ENCODE measurements around the gene XPR1.

Gene XPR1

DNA sequence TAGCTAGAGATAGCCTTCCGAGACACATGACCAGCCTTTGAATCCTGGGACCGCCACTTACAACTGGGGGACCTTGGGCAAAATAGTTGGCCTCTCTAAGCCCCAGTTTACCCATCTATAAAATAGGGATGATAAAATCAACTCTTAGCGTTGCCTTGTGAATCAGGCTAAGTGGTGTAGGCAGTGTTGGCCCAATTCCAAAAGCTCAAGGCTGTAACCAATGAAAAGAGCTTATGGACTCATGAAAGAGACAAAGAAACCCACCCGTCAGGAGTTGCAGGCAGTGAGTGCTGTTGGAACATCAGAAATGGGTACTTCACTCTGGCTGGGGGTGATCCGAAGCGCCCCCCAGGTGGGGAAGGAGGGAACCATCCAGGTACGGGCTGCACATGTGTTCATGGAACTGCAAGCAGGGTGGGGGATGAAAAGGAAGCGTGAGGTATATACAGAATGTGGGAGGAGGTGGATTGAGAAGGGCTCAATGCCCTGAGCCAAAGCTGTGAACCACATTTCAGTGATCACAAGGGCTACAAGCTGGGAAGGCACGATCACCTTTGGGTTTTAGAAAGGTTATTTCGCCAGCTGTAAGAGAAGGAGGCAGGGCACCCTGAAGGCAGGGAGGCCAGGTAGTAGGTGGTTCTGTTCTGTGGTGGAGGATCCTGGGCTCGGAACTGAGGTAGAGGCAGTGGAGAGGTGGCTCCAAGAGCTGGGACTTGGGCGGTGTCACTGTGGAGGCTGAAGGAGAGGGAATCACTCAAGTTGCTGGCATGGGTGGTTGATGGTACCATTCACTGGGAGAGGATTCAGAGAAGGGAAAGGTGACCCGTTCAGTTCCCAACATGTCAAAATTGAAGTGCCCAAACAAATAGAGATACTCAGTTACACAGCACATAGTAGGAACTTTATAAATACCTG is 269.5 kb downstream of the XPR1 start:
- no peak for DNase-seq

DNA sequence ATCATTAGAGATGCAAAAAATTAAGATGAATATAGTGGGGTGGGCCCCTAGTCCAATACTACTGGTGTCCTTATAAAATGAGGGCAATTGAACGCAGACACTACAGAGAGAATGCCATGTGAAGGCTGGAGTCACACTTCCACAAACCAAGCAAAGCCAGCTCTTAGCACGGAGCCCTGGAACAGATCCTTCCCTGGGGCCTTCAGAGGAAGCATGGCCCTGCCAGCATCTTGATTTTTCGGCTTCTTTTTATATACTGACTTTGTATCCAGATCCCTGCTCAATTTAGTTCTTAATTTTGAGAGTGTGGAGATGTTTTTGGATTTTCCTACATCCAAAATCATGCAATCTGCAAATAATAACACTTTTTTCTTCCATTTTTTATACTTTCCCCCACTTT is 270.7 kb downstream of the XPR1 start:
- no peak for DNase-seq

DNA sequence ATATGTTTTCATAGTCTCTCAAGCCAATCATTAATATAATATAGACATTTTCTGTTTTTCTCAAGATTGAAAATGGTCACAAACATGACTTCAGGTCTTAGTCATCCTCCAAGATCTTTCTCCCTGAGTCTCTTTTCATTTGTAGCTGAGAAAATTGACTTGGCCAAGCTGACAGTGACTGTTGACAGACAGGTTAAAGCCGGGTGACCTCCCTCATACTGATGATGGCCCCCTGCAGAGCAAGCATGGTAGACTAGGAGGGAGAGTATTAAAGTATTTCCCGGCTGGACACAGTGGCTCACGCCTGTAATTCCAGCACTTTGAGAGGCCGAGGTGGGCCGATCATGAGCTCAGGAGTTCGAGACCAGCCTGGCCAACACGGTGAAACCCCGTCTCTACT is 274.1 kb downstream of the XPR1 start:
- DNase-seq: no peak

DNA sequence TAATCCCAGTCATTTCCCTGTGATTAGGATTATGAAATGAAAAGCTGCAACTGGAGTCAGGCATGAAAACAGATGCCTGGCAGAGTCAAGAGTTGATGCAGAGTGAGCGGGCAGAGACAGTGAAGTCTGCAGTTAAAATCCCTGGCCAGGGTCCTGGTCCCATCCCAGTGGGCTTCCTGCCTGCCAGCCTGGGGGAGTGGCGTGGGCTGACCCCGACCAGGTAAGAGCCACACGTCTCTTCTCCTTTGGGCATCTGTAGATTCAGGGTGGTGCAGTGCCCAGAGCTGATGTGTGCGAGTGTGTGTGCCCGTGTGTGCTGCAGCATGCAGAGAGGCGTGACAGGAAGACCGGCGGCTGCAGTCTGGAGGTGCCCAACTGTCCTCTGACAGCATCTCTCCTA is 274.7 kb downstream of the XPR1 start:
- no peak for DNase-seq

DNA sequence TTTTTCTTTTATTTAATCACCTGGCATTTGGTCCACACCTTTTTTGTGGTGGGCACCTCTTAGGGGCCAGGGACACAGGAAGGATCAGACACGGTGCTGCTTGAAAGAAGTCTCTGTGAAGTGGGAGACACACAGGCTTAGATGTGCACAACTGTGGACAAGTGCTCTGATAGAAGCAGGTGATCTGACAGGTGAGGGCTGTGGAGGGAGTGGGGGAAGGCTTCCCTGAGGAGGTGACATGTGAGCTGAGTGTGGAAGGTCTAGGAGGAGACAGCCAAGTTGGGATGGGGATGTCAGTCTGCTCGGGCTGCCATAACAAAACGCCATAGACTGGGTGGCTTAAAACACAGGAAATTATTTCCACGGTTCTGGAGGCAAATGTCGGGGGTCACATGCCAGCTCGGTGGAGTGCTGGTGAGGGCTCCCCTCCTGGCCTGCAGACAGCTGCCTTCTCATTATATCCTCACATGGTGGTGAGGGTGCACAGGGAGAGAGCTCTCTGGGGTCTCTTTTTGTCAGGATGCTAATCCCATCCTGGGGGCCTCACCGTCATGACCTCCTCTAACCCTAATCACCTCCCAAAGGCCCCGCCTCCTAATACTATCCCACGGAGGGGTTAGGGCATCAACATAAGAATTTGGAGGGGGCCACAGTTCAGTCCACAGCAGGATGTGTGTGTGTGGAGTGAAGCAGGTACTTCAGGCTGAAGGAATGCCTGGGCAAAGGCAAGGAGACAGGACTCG is 275.7 kb downstream of the XPR1 start:
- no peak for DNase-seq

DNA sequence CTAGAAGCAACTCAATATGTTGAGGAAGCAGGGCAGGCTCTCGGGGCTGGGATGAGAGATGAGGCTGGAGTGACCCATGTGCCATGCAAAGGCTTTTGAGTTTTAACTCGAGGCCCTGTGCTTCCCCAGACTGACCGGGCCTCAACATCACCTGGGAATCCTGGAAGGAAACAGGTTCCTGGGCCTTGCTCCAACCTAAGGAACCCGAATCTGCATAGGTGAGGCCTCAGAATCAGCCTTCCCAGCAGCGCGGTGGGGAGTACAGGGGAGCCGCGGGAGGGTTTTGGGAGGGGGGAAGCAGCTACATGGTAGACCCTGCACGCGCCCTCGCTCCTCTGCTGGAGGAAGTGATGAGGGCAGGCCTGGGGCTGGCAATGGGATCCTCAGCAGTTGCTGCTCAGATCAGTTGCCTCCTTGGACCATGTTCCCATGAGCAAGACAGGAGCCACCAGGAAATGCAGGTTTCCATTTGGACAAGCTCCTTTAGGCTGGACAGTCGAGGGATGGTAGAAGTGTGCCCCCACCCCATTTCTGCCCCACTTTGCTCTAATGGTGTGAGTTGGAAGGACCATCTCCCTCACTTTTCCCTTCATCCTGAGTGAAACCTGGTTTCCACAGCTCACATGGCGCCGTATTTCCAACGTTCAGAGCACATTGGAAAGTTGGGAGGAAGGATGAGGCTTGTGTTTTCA is 276.4 kb downstream of the XPR1 start:
- no peak for DNase-seq

DNA sequence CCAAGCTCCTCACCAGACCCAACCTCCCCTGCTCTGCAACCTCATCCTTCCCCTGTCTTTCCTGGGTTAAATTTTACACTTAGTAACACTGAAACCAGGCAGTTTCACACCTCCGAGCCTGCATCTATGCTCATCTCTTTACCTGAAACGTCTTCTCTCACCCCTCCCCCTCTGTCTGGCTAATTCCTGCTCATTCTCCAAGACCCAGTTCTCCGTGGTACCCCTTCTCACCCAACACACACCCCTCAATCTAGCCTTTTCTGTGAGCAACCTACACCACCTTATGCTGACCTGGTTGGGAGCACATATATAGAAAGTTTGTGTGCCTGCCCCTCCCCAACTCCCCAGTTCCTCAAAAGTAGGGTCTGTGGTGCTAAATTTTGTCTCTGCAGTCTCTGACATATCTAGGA is 277.2 kb downstream of the XPR1 start:
- no peak for DNase-seq

DNA sequence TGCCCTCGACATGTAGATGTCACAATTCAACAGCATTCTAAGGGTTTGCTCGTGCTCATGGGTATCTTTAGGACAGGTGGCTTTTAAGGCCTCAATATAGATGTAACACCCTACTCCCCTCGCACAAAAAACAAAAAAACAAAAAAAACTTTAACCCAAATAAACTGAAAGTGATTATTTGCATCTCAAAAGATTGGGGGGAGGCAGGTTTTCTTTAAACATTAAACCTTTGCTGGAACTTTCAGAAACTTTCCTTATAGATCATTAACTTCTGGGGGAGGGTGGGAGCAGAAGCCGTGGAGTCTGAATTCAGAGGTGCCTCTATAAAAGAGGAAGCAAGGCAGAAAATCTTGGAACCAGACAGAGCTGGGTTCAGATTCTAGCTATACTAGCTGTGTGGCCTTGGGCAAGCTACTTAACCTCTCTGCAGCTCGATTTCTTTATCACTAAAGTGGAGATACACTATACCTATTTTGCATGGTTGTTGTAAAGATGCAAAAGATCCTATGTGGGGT is 277.7 kb downstream of the XPR1 start:
- no peak for DNase-seq

DNA sequence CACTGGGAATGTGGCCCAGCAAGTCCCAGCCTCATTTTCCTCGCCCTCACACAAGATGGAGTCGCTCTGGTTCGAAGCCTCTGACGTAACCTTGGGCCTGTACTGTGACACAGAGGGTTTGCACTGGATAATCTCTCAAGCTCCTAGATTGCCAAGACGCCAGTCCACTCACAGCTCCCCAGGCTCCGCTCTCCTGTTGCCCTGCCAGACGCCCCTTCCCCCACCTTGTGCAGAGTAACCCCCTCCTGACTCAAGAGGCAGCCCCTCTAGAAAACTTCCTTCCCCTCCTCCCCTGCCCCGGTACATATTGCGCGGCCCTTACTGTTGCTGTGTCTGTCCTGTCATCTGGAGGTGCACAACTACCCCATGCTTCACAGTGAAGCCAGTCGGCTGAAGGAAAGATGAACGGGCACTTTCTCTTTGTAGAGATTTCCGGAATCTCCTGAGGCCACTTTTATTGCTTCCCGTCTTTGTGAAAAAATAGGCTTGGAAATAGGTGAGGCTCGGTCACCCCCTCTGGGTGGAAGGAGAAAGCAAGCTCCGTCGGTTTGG is 279.9 kb downstream of the XPR1 start:
- DNase-seq: no peak

DNA sequence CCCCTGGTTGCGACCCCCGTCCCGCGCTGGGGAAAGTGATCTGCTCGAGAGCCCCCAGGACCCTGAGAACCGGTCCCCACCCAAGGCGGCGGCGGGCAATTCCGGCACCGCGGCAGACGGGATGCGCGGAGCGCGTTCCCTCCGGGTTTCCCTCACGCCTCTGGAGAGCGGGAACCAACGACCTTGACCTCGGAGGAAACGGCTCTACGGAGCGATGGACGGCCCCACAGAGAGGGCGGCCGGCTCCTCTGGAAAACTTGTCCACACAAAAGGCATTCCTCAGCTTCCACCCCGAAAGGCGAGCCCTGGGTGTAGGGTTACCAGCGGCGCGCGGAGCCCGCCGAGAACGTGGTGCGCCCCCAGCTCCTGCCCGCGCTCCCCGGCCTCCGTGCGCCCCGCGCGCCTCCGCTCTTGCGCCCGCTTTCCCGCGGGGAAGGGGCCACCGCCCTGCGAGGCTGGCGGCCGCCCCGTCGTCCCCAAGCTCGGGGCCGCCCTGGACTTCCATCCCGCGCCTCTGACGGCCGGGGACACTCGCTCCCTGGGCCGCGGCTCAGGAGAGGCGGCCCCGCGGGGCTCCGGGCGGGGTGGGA is 280.5 kb downstream of the XPR1 start:
- DNase-seq: no peak

DNA sequence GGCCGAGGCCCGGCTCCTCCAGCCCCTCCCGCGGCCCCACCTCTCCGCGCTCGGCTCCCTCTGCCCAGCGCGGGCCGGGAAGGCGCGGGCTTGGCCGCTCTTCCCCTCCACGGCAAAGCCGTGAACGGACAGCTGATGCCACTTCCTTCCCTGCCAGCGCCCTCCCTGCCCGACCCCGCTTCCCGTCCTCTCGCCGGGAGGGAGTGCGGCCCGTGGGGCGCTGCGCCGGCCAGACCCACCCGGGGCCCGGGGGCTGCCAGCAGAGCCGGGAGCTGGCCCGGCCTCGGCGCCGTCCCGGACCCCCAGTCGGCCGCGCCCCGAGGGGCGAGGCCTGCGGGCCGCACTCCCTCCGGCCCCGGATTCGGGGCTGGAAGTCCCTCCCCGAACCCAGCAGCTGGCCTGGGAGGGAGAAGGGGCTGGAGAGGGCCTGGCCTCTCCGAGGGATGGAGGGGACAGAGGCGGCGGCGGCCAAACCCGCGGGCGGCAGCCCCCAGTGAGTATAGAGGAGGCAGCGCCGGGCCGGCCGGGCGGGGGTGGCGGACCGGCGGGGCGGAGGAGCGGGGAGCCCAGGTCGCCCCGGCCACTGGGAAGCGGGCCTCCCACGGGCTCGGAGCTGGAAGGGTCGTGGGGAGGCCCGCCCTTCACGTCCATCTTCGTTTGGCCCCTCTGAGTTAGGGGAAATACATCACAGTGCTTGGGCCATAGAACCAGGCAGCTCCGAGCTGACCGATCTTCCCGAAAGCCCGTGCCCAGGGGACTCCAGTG is 281.2 kb downstream of the XPR1 start, which contains the start of gene KIAA1614:
TSS of gene KIAA1614 (plus strand) at position 97 of the 765 bp plus-strand sequence. CDS start at position 444, 347 bp downstream.
- DNase-seq: no peak

DNA sequence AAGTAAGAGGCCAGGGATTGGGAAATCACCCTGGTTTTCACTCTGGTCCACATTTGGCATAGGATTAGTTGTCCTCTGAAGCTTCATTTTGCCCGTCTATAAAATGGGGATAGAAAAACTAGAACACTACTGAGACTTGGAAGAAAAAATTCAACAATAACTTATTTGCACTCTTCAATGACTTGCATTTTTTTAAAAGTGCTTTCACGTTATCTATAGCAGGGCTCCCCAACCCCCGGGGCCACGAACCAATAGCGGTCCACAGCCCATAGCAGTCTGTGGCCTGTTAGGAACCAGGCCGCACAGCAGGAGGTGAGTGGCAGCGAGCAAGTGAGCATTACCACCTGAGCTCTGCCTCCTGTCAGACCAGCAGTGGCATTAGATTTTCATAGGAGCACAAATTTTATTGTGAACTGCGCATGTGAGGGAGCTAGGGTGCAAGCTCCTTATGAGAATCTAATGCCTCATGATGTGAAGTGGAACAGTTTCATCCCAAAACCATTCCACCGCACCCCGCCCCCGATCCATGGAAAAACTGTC is 283.7 kb downstream of the XPR1 start:
- no peak for DNase-seq

DNA sequence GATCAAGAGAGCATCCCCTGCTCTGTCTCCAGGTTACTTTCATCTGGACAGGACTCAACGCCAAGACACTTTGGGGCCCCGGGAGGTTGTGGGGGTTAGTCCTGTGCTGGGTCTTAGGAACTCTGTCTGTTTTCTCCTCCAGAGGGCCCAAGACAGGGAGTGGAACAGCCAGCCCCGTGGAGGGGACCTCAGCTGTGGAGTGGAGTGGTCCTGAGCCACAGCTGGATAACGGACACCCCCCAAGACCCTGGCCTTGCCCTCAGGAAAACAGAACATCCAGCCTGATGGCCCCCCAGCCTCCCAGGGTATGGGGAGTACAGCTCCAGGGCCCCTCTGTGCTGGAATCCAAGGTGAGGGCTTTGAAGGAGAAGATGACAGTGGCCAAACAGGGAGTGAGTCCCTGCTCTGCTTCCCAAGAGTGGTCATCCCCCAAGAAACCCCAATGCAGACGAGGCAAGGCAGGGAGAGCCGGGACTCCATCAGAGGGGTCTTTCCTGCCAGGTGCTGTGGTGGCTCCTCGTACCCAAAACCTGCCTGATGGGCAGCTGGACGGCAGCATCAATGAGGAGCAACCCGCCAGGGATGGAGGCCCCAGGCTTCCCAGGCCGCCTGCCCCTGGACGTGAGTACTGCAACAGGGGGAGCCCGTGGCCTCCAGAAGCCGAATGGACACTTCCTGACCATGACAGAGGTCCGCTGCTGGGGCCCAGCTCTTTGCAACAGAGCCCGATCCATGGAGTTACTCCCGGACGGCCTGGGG is 284.4 kb downstream of the XPR1 start:
- DNase-seq: no peak

DNA sequence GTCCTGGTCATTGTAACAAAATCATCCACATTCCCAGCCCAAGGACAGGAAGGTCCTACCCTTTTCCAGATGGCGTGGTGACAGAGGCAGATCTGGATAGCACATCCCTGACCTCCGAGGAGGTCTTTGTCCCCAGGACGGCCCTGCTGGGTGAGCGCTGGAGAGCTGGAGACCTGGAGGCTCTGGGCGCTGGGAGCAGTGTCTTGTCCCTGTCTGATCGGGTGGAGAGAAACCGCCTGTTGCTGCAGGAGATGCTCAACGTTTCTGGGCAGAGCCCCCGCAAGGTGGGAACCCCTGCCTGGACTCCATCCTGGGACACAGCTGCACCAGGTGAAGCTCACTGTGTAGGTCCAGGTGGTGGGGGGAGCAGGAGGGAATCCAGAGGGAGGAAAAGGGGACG is 284.9 kb downstream of the XPR1 start:
- DNase-seq: no peak

DNA sequence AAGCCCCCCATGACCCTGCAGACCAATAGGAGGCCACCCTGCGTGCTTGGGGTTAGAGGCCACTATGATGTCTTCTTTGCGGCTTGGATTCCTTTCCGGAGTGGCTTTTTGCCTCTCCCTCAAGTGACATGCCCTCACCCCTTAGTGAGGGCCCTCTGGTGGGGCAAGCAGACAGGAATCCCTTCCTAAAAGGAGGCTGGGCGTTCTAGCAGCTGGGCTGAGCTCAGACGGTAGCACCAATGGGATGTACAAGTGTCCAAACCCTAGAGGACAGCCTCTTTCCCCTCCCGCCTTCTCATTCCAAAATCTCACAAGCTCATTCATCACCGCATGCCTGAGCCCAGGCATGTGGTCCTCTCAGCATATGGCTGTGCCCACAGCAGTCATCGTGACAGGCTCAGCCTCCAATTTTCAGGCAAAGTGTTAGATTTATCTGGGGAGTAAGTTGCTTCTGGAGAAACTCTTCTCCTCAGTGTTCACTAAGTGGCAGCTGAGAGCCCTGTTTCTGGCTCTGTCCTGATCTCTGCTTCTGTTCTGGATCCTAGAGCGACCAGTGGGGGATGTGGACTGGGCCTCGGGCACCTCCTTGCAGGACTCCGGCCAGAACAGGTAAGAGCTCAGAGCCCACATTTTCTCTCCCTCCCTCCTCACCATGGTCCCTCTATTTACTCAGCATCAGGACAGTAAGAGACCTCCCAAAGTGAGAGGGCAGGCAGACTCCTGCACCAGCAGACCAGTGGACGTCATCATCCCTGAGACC is 285.7 kb downstream of the XPR1 start:
- no peak for DNase-seq

DNA sequence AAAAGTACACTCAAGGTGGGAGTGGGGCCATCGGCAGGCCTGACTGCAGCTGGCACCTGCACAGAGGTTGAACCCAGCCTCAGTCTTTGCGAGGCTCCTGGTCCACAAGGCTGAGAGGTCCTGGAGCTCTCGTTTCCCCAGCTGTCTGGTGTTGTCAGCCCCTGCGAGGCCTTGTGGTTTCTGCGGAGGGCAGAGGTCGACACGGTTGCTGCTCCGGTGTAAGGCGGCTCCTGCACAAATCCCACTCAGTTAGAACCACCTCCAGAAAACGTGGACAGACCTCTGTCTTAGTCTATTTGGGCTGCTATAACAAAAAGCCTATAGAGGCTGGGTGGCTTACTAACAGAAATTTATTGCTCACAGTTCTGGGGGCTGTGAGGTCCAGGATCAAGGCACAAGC is 286.7 kb downstream of the XPR1 start:
- no peak for DNase-seq

DNA sequence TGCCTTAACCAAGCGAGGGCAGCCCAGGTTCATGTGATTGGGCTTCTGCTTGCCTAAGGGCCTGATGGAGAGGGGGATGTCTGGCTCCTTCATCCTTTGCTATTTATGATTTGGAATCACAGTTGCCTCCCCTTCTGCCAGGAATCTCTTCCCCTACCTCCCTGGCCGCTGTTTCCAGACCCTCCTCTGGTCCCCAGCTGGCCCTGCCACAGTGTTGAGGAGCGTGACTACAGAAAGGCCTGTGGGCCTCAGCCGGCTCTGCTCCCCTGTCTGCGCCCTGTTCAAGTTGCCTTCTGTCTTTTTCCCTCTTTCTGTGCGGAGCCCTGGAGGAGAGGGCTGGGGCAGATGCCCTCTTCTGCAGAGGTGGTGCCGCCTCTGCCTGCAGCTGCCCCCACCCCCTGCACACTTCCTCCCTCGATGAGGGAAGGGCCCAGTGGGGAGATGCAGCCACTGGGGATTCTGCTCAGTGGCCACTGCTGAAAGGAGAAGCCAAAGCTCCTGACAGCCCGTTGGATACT is 287.4 kb downstream of the XPR1 start:
- no peak for DNase-seq

DNA sequence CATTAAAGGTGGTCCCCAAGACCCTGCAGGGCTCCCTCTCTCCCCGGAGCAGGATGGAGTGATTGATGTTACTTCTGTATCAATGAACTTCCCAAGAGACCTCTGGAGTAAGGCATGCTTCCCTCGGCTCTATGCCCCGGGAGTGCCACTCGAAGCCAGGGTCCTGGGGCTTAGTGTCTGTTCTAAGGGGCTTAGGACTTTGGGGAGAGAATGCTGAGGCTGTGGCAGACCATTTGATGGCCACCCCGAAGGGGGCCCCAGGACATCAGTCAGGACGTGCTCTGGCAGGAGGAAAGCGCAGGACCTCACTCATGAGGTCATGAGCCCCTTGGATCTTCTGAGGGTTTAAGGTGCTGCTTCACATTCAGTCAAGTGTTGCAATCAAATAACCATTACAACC is 288.4 kb downstream of the XPR1 start:
- no peak for DNase-seq

DNA sequence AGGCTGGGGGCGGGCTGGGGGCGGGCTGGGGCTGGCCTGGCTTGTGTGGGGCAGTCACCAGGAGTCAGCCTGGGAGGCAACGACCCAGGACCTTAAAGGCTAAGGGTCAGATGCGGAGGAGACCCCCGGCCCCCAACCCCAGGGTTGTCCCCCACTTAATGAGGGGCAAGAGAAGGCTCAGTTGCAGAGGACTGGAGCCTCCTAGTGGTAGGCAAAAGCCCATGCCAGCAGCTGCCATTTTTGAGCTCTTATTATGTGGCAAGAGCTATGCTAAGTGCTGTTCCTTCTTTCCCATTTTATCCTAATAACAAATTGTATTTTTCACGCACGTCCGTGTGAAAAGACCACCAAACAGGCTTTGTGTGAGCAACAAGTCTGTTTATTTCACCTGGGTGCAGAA is 288.9 kb downstream of the XPR1 start:
- no peak for DNase-seq

DNA sequence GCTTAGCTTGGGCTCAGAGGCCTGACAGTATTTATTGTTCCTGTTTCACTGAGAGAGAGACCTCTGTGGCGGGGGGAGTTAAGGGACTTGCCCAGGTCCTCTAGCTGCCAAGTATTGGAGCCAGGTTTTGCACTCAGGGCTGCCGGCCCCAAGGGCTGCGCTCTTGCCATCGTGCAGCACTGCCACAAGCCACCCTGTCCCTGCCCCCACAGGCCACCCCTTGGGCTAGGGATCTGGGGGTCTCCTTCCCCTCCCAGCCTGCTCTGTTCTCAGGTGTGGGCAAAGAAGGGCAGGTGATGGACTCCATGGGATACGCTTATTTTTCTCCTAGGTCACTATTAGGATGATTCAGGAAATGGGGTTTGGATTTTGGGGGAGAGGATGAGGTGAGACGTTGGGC is 289.6 kb downstream of the XPR1 start:
- no peak for DNase-seq
